Measurements from ENCODE around the gene SAP30L.

Gene SAP30L

GRCh38 chr5:154445422-154446194, at the start of gene SAP30L:
Gene SAP30L, plus strand, starts transcription at chr5:154445997. Its CDS starts 608 bp downstream, at chr5:154446605.
- peak; percentile 97 for DNase-seq

DNA sequence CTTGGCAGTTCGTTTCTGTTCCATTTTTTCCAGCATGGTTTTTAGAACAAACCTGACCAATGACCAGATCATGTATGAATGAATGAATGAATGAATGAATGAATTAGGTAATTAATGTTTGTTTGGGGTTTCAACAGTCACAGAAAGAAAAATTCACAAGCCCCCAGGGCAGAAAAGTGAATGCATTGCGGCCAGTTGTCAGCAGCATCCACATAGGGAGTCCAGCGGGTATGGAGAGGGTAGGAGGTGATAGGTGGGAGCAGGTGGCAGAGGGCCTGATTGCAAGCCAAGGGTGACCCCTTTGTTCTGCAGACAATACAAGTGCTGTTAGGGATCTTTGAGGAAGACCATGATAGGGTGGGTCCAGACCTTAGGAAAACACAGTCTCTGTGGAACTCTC, 49.7 kb upstream of the SAP30L start:
- DNase-seq, result no peak

DNA sequence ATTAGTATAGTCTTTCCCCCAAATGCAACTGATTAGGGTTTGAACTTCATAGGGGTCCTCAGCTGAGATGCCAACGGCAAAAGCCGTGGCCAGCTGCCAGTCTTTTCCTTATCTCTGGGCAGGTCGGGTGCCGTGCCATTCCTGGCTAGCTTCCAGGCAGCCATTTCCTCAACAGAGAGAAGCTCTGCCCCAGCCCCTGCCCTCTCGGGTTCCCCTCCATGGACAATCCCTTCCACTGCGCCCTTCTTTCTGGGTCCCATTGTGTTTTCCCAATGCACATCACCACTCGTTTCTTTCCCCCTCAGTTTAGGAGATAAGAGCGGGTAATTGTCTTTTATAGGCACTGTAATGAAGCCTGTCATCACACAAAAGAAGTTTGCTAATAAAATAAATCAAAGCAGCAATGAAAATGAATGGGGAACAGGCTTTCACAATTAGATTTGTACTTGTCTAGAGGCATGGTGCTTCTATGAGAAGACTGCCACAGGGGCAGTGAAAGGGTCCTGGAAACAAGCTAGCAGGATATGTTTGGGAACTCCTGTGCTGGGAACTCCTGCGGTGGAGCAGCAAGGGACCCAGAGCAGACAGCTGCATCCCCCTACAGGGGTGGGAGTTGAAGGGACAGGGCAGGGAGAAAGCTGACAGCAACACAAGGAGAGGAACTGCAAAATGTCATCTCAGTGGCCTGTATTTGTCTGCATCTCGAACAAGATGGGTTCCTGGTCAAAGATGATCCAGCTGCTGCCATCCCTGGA, 48.0 kb upstream of the SAP30L start:
- no peak for DNase-seq

GRCh38 chr5:154400678-154401077, 45.1 kb upstream of the SAP30L start:
- DNase-seq, result no peak

- DNase-seq, result no peak
These were observed 44.4 kb upstream of the SAP30L start for GRCh38 chr5:154401355-154401754.

DNA sequence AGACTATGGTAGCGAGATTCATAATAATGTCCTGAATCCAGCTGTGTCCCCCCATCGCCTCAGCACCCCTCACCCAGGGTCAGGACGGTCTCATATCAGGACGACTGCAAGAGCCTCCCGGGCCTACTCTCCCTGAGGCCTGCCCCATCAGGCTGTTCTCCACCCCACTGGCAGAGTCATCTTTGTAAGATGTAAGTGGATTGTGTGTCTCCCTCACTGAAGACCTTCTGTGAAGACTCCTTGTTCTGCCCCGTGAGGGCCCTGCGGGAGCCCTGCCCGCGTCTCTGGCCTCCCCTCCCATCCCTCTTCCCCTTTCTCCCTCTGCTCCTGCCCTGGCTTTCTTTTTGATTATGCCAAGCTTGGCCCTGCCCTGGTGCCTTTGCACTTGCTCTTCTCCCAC, 43.9 kb upstream of the SAP30L start:
- no peak for DNase-seq

DNA sequence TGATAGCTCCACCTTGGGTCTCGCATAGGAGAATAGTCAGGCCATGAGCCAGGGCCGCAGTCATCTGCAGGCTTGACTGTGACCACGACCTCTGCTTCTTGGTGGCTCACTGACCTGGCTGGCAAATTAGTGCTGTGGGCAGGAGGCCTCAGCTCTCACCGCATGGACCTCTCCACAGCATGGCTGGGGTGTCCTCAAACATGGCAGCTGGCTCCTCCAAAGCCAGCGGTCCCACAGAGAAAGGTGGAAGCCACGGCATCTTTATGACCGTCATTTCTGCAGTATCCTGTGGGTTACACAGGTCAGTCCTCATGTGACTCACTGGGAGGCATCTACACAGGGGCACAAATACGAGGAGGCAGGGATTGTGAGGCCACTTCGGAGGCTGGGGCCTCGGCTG, 43.2 kb upstream of the SAP30L start:
- DNase-seq, result no peak

DNA sequence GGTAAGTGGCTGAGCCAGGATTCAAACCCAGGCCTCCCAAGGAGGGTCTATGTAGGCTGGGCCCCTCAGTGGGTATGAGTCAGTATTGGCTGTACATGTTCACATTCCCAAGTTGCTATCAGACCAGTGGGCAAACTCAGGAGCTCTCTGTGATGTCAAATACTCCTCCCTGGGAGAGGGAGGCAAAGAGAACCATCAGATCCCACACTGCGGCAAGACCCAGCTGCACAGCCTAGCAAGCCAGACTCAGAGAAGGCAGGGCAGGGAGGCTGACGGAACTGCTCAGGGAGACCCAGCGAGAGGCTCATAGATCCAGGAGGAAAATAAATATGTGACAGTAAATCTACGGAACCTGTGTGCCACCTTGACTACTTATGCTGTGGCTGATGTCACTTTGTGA, 42.6 kb upstream of the SAP30L start:
- DNase-seq, result no peak

DNA sequence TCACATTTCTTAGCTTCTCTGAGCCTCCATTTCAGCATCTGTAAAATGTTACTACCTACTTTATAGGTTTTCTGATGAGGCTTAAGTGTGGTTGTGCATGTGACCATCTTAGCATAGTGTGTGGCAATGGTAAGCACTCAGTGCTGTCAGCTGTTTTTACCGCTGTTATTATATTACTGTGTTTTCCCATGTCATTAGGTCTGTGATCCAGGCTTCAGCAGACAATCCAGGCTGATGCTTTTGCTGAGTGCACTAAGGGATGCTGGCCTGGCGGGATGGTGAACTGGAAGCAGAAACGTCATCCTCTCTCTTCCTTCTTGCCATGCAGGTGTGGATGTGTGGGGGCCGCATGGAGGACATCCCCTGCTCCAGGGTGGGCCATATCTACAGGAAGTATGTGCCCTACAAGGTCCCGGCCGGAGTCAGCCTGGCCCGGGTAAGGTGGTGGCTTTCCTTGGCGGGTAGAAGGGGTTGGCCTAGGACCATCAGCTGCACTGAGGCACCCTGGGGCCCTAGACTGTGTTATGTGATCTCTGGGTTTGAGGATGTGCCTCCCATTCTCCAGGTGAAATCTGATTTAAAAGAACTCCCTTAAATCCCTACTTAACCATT, 41.9 kb upstream of the SAP30L start:
- DNase-seq, result no peak

DNA sequence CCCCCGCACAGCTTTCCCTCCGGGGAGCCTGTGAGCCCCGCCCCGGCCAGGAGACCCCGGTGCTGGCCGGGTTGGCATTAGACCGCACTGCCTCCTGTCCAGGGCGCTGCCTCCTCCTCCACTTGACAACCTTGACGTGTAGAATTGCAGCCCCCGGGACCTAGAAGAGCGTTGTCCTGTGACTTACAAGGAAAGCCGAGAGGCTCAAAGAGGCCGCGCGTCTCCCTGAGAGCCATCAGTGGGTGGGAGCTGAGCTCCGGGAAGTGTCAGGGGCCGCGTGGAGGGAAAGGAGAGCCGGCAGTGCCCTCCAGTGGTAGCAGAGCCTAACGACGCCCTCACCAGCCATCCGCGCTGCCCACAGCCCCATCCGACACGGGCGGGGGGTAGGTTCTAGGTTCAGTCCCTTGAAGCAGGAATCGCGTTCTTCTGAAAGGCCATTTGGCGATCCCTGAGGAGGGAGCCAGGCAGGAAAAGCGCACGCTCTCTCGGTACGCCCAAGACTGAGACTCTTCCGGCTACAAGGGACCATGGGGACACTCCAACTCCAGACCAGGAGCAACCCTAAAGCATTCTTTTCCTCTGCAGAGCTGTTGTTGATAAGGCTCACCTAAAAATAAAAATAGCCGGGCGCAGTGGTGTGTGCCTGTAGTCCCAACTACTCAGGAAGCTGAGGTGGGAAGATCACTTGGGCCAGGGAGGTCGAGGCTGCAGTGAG, 40.6 kb upstream of the SAP30L start:
- DNase-seq, result peak; percentile 78

- no peak for DNase-seq
These were observed 39.6 kb upstream of the SAP30L start for GRCh38 chr5:154406231-154406630.

- no peak for DNase-seq
These were observed 39.0 kb upstream of the SAP30L start for GRCh38 chr5:154406826-154407225.

DNA sequence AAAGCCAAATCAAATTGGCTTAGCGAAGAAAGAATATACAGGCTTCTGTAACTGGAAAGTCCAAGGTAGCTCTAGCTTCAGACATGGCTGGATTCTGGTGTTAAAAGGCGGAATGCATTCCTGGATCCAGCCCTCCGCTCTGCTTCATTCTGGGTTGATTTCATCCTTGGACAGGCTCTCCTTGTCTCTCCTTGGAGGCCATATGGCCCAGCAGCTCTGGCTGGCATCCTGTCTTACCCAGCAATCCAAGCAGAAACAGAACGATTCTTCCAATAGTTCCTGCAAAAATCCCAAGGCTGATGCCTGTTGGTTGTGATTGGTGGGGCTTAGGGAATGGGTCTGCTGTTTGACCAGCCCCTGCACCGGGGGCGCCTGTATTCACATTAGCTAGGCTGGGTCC, 37.0 kb upstream of the SAP30L start:
- DNase-seq, result no peak

DNA sequence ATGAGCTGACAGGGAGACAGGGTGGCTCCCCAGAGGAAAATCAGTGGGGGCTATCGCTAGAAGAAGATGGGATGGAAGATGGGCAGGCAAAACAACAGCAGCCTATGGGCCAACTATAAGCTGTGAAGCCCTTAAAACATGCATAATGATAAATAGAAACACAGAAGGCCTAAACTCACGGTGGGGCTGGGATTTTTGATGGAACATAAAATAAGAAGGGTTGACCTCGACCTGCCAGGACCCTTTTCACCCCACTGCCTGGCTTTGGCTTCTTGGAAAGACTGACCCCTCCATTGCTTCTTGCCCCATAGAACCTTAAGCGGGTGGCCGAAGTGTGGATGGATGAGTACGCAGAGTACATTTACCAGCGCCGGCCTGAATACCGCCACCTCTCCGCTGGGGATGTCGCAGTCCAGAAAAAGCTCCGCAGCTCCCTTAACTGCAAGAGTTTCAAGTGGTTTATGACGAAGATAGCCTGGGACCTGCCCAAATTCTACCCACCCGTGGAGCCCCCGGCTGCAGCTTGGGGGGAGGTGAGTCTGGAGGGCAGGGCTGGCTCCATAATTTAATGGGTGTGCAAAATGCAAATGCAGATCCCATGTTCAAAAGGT, 36.5 kb upstream of the SAP30L start:
- no peak for DNase-seq

GRCh38 chr5:154410008-154410407, 35.8 kb upstream of the SAP30L start:
- no peak for DNase-seq

DNA sequence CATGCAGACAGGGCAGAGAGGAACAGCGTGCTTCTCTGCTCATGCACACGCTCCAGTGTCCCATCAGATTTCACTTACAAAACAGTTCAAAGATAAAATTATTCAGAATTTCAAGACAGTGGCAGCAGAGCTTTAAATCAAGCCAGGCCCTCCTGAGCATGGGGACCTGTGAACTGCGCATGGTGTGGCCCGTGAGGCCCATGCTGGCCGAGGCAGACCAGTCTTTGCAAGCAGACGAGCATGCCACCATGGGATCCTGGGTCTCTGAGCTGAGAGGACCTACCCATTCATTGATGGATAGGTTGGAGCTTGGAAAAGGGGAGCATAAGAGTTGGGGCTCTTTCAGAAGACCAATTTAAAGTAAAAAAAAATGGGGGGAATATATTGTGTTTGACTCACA, 35.0 kb upstream of the SAP30L start:
- DNase-seq, result no peak

- DNase-seq, result no peak
These were observed 34.5 kb upstream of the SAP30L start for GRCh38 chr5:154411338-154411737.

GRCh38 chr5:154412316-154412715, 33.5 kb upstream of the SAP30L start:
- DNase-seq, result no peak

GRCh38 chr5:154412925-154413324, 32.9 kb upstream of the SAP30L start:
- no peak for DNase-seq

- DNase-seq, result no peak
These were observed 30.7 kb upstream of the SAP30L start for GRCh38 chr5:154415114-154415513.

DNA sequence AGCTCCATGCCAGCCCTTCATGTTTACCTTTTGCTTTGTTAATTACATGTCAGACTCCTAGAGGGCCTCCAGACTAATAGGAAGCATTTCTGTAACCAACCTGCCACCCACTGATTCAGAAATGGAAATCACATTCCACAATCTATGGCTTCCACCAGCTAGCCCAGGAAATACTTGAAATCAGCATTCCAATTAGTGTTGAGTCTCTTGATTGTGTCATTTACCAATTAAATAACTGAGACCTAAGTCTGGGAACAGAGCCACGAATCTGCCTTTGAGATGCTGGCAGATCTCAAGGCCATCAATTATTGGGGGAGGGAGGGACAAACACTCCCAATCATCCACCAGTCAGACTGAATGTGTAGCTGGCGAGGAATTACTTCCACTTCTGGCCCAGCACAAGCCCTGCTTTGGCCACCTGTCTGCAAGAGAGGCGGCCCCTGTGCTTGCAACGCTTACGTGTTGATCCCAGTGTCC, 27.4 kb upstream of the SAP30L start:
- DNase-seq, result no peak

GRCh38 chr5:154419236-154419635, 26.6 kb upstream of the SAP30L start:
- no peak for DNase-seq

GRCh38 chr5:154421868-154422267, 23.9 kb upstream of the SAP30L start:
- DNase-seq, result no peak
